Ascending aorta (tissue), 2 donors: ENCODE results near the gene CHCHD1. TPM values are rescaled to one million over a fixed set of nuclear protein-coding genes. Genes with fewer than 3 reads are reported as not detected.
"Not testable (repeated sequence)": the region's sequence is repeated elsewhere in the genome, so short reads cannot be mapped to it uniquely, and the experiment has no call there.

Experiments
- DNase-seq, 2 donors: peaks; one replicate each; pipeline ENCODE4 v3.0.0-alpha.2; 2019; ENCODE audit warnings: low spot score in 2 of 2
- H3K27ac ChIP-seq, 2 donors: fragments of 200-600 bp; sonication (generic); one replicate each; pipeline ENCODE4 v1.5.1; 2016 to 2017; ENCODE audit warnings: mild to moderate bottlenecking in 1 of 2
- H3K27me3 ChIP-seq: fragments of 200-600 bp; sonication (generic); one replicate; pipeline ENCODE4 v1.5.1; 2017
- H3K36me3 ChIP-seq, 2 donors: fragments of 200-600 bp; sonication (generic); one replicate each; pipeline ENCODE4 v1.5.1; 2016
- H3K4me1 ChIP-seq, 2 donors: fragments of 200-600 bp; sonication (generic); one replicate each; pipeline ENCODE4 v1.5.1; 2016 to 2017; ENCODE audit warnings: mild to moderate bottlenecking in 1 of 2
- H3K4me3 ChIP-seq, 2 donors: fragments of 200-600 bp; sonication (generic); one replicate each; pipeline ENCODE4 v1.5.1; 2016 to 2017; ENCODE audit warnings: mild to moderate bottlenecking in 1 of 2
- H3K9me3 ChIP-seq, 2 donors: fragments of 200-600 bp; sonication (generic); one replicate each; pipeline ENCODE4 v1.5.1; 2016
- intact Hi-C: fragments of 100-400 bp; cut with DNase I; formaldehyde crosslinking; loops from one replicate; pipeline ENCODE4 v1.15.1; 2023
- total RNA-seq: library from RNA; depleted of rRNA; stranded (reverse); fragments of >200 nt; gene quantifications from one replicate; pipeline ENCODE4 v1.1.0, GENCODE V29; 2016
- TF ChIP-seq, protein P1 (sequence below), 3 experiments: fragments of 200-600 bp in 2 of 3; fragments of 450-650 bp in 1 of 3; sonication (generic) in 2 of 3; IDR thresholded peaks; one replicate each; pipeline ENCODE4 v1.5.1; 2016 to 2019; ENCODE audit warnings: antibody characterized with exemption in 3 of 3, mild to moderate bottlenecking in 1 of 3, moderate library complexity in 1 of 3

Gene CHCHD1
- total RNA-seq, 1 donor from 2014 or later, result 24.5 TPM

DNA sequence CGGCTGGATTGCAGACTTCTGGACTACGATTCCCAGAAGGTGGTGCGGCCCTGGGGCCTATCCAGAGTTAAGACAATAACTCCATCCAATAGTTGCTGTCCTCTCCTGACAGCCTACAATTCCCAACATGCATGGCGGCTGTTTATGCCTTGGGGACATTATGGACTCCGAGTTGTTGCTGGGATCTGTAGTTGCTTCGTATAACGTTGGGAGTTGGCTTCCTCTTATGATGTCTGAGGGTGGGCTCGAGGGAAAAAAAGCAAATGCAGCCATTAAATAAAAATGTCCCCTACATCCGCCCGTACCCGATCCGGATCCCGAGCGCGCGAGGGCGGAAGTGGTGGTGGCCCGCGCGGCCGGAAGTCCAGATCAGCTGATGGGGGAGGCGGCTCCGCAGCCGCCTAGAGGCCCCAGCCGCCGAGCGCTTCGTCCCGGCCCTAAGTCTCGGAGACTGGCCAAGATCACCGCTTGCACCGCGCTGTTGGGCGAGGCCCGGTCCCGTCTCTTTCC lies 3.4 kb downstream of the CHCHD1 start, which contains the start of gene ZSWIM8:
ZSWIM8 (plus strand) TSS at position 396 of the 510 bp plus-strand sequence. CDS start 273 bp downstream, outside the sequence.
- peaks cover 15 to 35% of the 10 kb centered on the region in 2 donors for H3K4me1 ChIP-seq
- TF ChIP-seq, protein P1, sequence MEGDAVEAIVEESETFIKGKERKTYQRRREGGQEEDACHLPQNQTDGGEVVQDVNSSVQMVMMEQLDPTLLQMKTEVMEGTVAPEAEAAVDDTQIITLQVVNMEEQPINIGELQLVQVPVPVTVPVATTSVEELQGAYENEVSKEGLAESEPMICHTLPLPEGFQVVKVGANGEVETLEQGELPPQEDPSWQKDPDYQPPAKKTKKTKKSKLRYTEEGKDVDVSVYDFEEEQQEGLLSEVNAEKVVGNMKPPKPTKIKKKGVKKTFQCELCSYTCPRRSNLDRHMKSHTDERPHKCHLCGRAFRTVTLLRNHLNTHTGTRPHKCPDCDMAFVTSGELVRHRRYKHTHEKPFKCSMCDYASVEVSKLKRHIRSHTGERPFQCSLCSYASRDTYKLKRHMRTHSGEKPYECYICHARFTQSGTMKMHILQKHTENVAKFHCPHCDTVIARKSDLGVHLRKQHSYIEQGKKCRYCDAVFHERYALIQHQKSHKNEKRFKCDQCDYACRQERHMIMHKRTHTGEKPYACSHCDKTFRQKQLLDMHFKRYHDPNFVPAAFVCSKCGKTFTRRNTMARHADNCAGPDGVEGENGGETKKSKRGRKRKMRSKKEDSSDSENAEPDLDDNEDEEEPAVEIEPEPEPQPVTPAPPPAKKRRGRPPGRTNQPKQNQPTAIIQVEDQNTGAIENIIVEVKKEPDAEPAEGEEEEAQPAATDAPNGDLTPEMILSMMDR (IDR thresholded peaks at IDR 0.05), result no peak
- intact Hi-C loops, result loop anchor here (1.0 kb wide), 3 partner anchors 13 to 41 kb away; partner anchors contain the start of genes NDST2 and SEC24C

DNA sequence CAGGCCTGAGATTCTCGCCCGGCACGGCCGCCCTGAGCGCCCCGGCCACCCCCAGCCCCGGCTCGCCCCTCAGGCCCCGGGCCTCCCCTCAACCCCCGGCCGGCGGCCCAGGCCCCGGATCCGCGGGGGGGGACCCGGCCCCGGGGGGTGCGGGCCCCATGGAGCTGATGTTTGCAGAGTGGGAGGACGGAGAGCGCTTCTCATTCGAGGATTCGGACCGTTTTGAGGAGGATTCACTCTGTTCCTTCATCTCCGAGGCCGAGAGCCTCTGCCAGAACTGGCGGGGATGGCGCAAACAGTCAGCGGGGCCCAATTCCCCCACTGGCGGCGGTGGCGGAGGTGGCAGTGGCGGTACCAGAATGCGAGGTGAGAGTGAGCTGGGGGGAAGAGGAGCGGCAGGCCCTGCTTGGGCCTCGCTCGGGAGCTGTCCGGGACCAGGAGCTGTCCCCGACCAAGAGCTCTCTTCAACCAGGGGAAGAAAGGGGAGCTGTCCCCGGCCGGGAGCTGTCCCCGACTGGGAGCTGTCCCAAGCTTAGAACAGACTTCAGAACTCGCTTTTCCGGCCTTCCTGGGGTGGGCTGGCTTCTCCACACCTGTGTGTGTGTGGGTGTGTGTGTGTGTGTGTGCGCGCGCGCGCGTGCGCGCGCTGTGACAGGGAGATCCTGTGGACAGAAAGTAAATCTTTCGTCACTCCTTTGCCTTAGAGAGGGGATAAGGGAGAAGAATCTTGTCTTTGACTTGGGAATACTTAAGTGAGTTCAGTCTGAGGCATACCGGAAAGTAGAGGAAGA lies 4.1 kb downstream of the CHCHD1 start:
- peaks cover 25% of the 10 kb centered on the region in 2 donors for H3K36me3 ChIP-seq
- H3K9me3 ChIP-seq, result no peaks in the 10 kb centered on the region
- TF ChIP-seq, protein P1 (IDR thresholded peaks at IDR 0.05), result no peak
- H3K4me1 ChIP-seq, result peaks cover 13 to 32% of the 10 kb centered on the region in 2 donors
- H3K27ac ChIP-seq, result peak overlapping the region; percentile 88 to 92
- intact Hi-C loops, result loop anchor here (1.0 kb wide), 3 partner anchors 14 to 42 kb away; partner anchors contain the start of genes NDST2 and SEC24C
- DNase-seq, result peak in 1 of 2 donors; percentile 72
- peak overlapping the region; percentile 89 to 92 for H3K4me3 ChIP-seq
- no peaks in the 10 kb centered on the region for H3K27me3 ChIP-seq

More for the DNA sequence above, 3.4 kb downstream of the CHCHD1 start, which contains the start of gene ZSWIM8:
- H3K9me3 ChIP-seq, result no peaks in the 10 kb centered on the region
- H3K27ac ChIP-seq, result peak within 1 kb of the TSS; percentile 88 to 92
- no peaks in the 10 kb centered on the region for H3K27me3 ChIP-seq
- H3K36me3 ChIP-seq, result peaks cover 19% of the 10 kb centered on the region in 2 donors
- H3K4me3 ChIP-seq, result peak within 1 kb of the TSS; percentile 89 to 92
- peak; percentile 81 to 96 for DNase-seq

DNA sequence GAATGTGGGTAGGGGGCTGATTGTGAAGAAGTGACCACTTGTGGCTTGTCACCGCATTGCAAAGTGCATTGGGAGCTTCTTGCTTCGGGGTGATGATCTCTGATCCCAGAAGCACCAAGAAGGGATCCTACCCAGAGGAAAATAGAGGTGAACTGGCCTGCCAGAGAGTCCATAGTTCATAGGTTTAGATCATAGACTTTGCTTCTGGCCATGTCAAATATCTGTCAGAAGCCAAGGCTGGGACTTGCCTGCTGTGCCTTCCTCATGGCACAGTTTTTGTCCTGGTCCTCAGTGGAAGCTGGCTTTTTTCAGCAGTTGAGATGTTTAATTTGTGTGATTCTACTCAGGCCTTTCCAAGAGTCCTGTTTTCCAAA lies 4.7 kb downstream of the CHCHD1 start:
- intact Hi-C loops, result no loop called here
- Histone ChIP-seq H3K27ac (peak overlapping the region; percentile 88 to 92), H3K9me3 (no peaks in the 10 kb centered on the region), H3K27me3 (no peaks in the 10 kb centered on the region), H3K4me3 (peak overlapping the region; percentile 89 to 92), H3K36me3 (peaks cover 30 to 31% of the 10 kb centered on the region in 2 donors), H3K4me1 (peaks cover 11 to 29% of the 10 kb centered on the region in 2 donors)
- no peak for DNase-seq
- TF ChIP-seq, protein P1 (IDR thresholded peaks at IDR 0.05), result no peak

DNA sequence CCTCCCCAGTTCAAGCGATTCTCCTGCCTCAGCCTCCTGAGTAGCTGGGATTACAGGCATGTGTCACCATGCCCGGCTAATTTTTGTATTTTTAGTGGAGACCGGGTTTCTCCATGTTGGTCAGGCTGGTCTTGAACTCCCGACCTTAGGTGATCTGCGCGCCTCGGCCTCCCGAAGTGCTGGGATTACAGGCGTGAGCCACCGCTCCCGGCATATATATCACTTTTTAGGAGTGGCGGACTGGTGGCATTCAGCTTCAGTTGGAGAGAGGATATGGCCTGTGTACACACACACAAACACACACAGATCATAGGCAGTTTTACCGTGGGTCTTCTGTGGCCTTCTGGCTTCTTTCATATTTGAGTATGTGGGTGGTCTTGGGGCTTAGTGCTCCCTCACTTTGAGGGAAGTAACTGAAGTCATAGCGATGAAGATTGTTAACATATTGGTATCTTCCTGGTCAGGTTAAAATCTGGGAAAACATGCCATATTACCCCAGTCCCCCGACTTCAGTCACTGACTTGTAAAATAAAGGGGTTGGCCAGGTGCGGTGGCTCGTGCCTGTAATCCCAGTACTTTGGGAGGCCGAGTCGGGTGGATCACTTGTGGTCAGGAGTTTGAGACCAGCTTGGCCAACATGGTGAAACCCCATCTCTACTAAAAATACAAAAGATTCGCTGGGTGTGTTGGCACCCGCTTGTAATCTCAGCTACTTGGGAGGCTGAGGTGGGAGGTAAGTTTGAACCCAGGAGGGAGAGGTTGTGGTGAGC lies 5.4 kb downstream of the CHCHD1 start:
- H3K9me3 ChIP-seq, DNase-seq, H3K27me3 ChIP-seq, intact Hi-C loops, H3K27ac ChIP-seq: not testable (repeated sequence)
- Histone ChIP-seq H3K4me3 (peak overlapping the region; percentile 89 to 92), H3K36me3 (peaks cover 38% of the 10 kb centered on the region in 2 donors), H3K4me1 (peaks cover 11 to 29% of the 10 kb centered on the region in 2 donors)

DNA sequence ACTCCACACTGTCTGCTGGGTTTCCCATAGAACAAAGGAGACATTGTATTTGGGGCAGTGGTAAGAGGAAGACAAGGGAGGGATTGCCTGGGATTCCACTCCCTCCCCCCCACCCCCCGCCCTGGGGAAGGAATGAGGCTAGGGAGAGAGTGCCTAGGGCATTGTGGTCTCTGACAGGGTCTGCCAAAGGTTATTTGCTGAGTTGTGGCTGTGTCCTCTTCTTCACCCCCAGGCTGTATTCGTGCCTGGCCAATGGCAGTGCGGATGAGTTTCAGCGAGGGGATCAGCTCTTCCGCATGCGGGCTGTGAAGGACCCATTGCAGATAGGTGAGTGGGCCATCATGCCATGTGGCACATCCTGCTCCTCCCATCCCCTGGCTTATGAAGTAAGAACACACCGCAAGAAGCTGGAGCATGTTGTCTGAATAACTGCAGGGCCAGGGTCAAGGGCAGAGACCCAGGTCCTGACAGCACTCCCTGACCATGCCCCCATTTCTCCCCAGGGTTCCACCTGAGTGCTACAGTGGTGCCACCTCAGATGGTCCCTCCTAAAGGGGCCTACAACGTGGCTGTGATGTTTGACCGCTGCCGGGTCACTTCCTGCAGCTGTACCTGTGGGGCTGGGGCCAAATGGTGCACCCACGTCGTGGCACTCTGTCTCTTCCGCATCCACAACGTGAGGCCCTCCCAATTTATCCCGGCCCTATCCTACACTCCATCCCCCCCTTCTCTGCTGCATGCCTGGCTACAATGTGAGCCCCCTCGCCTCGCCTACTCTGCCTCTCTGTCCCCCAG lies 7.2 kb downstream of the CHCHD1 start:
- H3K27ac ChIP-seq, result no peak overlapping the region
- H3K27me3 ChIP-seq, result no peaks in the 10 kb centered on the region
- no peak overlapping the region for H3K4me3 ChIP-seq
- no peak for DNase-seq
- peaks cover 56 to 57% of the 10 kb centered on the region in 2 donors for H3K36me3 ChIP-seq
- intact Hi-C loops, result no loop called here
- H3K9me3 ChIP-seq, result no peaks in the 10 kb centered on the region
- H3K4me1 ChIP-seq, result peaks cover 4 to 21% of the 10 kb centered on the region in 2 donors
- TF ChIP-seq, protein P1 (IDR thresholded peaks at IDR 0.05), result no peak
